ENCODE results near the gene AMDHD2.

DNA sequence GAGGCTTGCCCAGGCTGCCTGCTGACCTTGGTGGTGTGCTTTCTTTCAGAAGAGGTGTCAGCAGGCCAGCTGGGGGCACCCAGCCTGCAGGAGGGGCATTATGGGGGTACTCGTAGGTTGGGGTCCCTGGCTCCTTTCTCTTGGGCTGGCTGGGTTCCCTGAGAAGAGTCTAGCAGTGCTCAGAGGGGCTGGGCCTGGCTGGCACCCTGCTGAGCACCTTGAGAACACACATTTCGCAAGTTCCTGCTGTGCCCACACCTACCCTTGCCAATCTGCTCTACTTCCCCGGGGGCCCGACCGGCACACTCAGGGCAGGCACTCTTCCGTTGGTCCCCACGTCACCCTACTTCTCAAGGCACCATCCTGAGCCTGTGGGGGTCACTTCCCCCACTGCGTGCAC lies 6.0 kb downstream of the AMDHD2 start:
- TF ChIP-seq EZH2 (optimal IDR thresholded peaks at IDR 0.05; ENCODE audit: low read depth, low read length): no peak
- TF ChIP-seq, protein P1, sequence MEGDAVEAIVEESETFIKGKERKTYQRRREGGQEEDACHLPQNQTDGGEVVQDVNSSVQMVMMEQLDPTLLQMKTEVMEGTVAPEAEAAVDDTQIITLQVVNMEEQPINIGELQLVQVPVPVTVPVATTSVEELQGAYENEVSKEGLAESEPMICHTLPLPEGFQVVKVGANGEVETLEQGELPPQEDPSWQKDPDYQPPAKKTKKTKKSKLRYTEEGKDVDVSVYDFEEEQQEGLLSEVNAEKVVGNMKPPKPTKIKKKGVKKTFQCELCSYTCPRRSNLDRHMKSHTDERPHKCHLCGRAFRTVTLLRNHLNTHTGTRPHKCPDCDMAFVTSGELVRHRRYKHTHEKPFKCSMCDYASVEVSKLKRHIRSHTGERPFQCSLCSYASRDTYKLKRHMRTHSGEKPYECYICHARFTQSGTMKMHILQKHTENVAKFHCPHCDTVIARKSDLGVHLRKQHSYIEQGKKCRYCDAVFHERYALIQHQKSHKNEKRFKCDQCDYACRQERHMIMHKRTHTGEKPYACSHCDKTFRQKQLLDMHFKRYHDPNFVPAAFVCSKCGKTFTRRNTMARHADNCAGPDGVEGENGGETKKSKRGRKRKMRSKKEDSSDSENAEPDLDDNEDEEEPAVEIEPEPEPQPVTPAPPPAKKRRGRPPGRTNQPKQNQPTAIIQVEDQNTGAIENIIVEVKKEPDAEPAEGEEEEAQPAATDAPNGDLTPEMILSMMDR (IDR thresholded peaks at IDR 0.05; ENCODE audit: low read length): no peak

Data from MM.1S (cell line).